HL-60 (cell line): Measurements from ENCODE around the gene NXT1.

Source experiments
- DNase-seq, 2 experiments: peaks; one replicate each; pipeline ENCODE4 v3.0.0-alpha.2; 2010 to 2020; ENCODE audit warnings: low read depth in 1 of 2, low spot score in 1 of 2
- H3K27ac ChIP-seq: fragments of 250-450 bp; sonication (Bioruptor Pico); replicated peaks from 2 replicates; pipeline ENCODE4 v1.5.1; 2020; ENCODE audit warnings: mild to moderate bottlenecking, moderate library complexity
- H3K27me3 ChIP-seq: fragments of 250-450 bp; sonication (Bioruptor Pico); 2 replicates; pipeline ENCODE4 v1.5.1; 2021; ENCODE audit warnings: mild to moderate bottlenecking, moderate library complexity; ENCODE audit not compliant: insufficient read depth, poor library complexity, severe bottlenecking
- H3K4me3 ChIP-seq: replicated peaks from 2 replicates; pipeline ENCODE4 v1.5.1; 2011; ENCODE audit warnings: mild to moderate bottlenecking, control low read depth, low read length; ENCODE audit not compliant: insufficient read depth
- GABPA ChIP-seq: IDR thresholded peaks from 2 replicates; pipeline ENCODE4 v1.6.1; 2012; ENCODE audit warnings: low read depth
- POLR2AphosphoS5 ChIP-seq: IDR thresholded peaks from 2 replicates; pipeline ENCODE4 v1.6.1; 2012; ENCODE audit warnings: low read depth
- SPI1 ChIP-seq: IDR thresholded peaks from 2 replicates; pipeline ENCODE4 v1.6.1; 2012; ENCODE audit warnings: low read depth, mild to moderate bottlenecking, borderline replicate concordance
- TF ChIP-seq, protein P1 (sequence below): IDR thresholded peaks from 2 replicates; pipeline ENCODE4 v1.6.1; 2012; ENCODE audit warnings: low read depth; ENCODE audit not compliant: insufficient replicate concordance
- TF ChIP-seq, protein P2 (sequence below): IDR thresholded peaks from one replicate; pipeline ENCODE4 v1.5.1; 2011; ENCODE audit warnings: low read length, control low read depth, inconsistent platforms; ENCODE audit not compliant: insufficient read depth

The NXT1 gene

DNA sequence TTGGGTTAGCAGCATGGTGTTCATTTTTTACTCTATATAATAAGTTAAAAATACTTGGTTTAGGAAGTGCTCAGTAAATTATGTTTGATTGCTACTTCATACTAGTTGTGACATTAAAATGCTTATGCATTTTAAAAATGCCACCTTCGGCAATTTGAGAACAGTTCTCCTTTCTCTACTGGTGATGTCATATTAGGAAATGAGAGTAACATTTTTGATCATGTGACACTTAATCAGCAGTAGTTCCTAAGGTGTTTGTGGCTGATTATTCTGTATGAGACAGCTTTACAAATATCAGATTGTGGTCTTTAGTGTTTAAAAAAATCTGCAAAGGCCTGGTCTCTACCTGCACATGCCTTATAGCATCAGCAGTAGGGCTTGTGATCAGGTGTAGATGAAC lies 15.8 kb downstream of the NXT1 start:
- Histone ChIP-seq H3K27me3 (no peaks in the 10 kb centered on the region), H3K27ac (no peak overlapping the region), H3K4me3 (no peak overlapping the region)
- DNase-seq, result no peak
- TF ChIP-seq, protein P1, sequence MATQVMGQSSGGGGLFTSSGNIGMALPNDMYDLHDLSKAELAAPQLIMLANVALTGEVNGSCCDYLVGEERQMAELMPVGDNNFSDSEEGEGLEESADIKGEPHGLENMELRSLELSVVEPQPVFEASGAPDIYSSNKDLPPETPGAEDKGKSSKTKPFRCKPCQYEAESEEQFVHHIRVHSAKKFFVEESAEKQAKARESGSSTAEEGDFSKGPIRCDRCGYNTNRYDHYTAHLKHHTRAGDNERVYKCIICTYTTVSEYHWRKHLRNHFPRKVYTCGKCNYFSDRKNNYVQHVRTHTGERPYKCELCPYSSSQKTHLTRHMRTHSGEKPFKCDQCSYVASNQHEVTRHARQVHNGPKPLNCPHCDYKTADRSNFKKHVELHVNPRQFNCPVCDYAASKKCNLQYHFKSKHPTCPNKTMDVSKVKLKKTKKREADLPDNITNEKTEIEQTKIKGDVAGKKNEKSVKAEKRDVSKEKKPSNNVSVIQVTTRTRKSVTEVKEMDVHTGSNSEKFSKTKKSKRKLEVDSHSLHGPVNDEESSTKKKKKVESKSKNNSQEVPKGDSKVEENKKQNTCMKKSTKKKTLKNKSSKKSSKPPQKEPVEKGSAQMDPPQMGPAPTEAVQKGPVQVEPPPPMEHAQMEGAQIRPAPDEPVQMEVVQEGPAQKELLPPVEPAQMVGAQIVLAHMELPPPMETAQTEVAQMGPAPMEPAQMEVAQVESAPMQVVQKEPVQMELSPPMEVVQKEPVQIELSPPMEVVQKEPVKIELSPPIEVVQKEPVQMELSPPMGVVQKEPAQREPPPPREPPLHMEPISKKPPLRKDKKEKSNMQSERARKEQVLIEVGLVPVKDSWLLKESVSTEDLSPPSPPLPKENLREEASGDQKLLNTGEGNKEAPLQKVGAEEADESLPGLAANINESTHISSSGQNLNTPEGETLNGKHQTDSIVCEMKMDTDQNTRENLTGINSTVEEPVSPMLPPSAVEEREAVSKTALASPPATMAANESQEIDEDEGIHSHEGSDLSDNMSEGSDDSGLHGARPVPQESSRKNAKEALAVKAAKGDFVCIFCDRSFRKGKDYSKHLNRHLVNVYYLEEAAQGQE, result no peak
- TF ChIP-seq SPI1, result peak; percentile 64; the same call in 1 of the 2 replicates

DNA sequence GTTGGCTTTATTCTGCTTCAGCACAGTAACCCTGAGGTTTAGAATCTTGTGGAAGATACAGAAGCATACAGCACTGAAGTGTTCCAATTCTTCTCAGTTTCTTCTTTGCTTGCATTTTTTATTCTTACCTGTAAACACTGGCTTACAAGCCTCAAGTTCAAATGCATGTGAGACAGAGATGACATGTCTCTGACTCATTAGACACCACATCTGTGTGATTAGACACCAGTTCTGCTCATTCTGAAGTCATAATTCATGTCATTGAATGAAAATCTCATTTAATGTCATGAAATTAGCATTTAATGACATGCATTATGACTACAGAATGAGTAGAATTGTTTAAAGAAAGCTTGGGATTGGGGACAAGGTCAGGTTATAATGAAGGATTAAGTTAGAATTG lies 17.2 kb downstream of the NXT1 start:
- no peaks in the 10 kb centered on the region for H3K27me3 ChIP-seq
- DNase-seq, result no peak
- H3K27ac ChIP-seq, result no peak overlapping the region
- TF ChIP-seq POLR2AphosphoS5 (no peak), SPI1 (no peak), GABPA (no peak)
- TF ChIP-seq, protein P1, result no peak
- TF ChIP-seq, protein P2, sequence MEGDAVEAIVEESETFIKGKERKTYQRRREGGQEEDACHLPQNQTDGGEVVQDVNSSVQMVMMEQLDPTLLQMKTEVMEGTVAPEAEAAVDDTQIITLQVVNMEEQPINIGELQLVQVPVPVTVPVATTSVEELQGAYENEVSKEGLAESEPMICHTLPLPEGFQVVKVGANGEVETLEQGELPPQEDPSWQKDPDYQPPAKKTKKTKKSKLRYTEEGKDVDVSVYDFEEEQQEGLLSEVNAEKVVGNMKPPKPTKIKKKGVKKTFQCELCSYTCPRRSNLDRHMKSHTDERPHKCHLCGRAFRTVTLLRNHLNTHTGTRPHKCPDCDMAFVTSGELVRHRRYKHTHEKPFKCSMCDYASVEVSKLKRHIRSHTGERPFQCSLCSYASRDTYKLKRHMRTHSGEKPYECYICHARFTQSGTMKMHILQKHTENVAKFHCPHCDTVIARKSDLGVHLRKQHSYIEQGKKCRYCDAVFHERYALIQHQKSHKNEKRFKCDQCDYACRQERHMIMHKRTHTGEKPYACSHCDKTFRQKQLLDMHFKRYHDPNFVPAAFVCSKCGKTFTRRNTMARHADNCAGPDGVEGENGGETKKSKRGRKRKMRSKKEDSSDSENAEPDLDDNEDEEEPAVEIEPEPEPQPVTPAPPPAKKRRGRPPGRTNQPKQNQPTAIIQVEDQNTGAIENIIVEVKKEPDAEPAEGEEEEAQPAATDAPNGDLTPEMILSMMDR, result no peak
- H3K4me3 ChIP-seq, result no peak overlapping the region

DNA sequence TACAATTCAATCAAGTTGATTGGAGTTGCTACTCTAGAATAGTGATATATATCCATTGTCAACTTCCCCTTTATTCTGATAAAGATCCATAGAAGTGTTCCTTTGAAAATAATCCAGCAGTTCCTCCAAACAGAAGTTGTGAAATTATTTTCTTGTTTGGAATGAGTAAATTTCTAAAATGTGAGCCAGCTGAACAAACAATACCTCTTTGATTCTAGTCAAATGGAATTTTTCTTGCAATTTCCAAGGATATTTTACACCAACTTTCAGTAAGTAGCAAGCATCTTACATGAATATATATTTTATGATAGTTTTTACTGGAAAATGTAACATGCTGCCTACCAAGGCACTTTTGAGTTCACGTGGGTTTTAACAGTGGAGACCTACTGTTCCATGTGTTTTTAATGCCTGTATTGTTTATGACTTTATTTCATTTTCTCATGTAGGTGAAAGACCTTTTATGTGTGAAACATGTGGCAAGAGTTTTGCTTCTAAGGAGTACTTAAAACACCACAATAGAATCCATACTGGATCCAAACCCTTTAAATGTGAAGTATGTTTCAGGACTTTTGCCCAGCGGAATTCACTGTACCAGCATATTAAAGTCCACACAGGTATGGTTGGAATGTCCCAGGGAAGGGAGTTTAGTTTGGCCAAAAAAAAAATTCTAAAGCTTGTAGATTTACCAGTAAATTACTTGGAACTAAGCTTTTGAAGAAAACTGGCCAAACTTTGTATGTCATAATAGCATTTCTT lies 17.9 kb downstream of the NXT1 start:
- H3K27ac ChIP-seq, result no peak overlapping the region
- TF ChIP-seq, protein P2, result no peak
- no peak for TF ChIP-seq GABPA
- no peak for TF ChIP-seq SPI1
- TF ChIP-seq POLR2AphosphoS5, result no peak
- TF ChIP-seq, protein P1, result no peak
- no peak for DNase-seq
- no peak overlapping the region for H3K4me3 ChIP-seq
- H3K27me3 ChIP-seq, result no peaks in the 10 kb centered on the region
